ENCODE data around the gene WASL.
"Not testable (repeated sequence)": the region's sequence is repeated elsewhere in the genome, so short reads cannot be mapped to it uniquely, and the experiment has no call there.

Gene WASL

DNA sequence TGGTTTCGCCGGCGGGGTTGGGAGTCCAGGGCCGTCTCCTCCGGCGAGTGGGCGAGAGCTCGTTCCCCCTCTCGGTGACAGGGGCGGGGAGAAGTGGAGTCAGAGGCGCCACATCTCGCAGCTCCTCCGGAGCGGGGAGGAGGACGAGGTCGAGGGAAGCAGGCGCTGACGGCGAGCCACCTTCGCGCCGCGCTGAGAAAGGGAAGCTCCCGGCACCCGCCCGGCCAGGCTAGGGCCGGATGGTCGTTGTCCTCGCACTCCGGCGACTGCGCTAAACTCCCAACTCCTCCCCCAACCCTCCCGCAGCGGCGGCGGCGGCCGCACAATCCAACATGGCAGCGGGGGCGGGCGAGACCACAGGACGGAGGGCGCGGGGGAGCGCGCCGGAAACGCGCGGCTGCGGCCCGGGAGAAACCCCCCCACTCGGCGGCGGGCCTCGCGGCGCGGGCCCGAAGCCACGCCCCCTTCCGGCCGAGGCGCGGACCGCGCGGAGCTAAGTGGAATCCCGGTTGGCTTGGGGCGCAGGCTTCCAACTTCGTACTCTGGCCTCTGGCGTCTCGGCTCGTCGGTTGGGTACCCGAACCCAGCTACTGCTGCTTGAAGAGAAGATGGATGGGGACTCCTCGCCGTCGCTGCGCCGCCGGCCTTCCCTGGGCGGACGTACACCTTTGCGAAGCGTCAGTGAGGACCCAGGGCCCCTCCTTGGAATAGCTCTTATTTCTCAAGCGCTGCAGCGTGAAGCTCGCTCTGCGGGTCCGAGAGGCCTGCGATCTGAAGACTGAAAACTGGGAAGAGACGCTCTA lies at the start of gene WASL:
Gene WASL, minus strand, starts transcription at position 270 of the 803 bp plus-strand sequence. Its CDS starts 269 bp downstream, at position 1.
- DNase-seq (ENCODE audit: low spot score): peak; percentile 94

DNA sequence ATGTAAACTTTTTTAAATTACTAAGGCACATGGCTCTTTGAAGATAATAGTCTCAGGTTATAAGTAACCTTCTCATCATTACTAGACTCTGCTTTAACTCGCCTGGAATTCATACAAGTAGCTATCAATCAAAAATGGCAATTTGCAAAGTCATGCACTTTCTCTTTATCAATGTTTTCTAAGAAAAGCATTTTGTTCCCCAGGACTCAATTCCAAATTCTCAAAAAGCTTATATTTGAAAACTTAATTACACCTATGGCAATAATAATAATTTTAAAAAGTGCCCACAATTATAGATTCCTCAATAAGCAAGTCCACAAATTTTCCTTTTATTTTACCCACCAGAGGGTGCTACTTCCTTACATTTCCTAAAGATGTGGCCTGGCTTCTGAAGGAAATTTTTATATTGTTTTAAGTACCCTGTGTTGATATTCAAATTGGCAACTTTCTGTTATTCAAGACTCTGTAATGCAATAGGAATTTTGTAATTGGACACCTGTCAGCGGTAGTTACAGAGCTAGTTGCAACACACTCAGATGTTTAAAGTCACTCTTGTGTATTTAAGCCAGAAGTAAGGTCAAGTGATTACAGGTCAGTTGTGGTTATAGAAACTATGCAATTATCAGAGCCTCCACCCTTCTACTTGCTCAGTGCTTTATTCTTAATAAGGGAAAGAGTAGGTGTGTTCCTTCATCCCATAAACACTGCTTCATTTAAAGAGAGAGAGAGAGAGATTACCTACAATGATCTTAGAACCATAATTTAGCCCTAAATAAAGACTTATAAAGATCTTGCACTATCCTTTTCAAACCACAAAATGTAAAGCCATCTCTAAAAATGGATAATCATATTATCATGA lies 49.1 kb upstream of the WASL start:
- DNase-seq (ENCODE audit: low spot score): peak; percentile 63

DNA sequence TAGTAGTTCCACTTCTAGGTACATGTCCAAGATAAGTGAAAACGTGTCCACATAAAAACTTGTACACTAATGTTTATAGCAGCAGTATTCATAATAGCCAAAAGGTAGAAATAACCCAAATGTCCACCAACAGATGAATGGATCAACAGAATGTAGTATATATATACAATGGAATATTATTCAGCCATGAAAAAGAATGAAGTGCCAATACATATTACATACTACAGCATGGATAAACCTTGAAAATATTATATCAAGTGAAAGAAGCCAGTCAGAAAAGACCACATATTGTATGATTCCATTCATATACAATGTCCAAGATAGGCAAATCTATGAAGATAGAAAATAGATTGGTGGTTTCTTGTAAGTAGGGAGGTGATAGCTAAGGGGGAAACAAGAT lies 47.8 kb upstream of the WASL start:
- no peak for DNase-seq (ENCODE audit: low spot score)

DNA sequence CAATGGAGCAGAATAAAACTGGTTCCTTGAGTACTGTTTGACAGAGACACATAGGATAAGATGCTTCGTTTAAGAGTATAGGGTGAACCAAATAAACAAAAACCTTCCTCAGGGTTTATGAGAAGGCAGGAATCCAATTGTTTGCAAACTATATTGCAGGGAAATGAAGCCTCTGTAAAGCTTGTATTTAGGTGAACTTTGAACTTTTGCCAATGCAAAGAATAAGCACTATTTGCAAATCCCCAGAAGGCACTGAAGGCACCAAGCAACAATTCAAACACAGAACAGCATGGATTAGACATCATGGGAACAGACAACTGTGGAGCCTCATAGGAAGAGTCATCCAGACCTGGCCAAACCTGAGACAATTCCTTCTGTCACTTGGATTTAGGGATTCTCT lies 47.1 kb upstream of the WASL start:
- no peak for DNase-seq (ENCODE audit: low spot score)

DNA sequence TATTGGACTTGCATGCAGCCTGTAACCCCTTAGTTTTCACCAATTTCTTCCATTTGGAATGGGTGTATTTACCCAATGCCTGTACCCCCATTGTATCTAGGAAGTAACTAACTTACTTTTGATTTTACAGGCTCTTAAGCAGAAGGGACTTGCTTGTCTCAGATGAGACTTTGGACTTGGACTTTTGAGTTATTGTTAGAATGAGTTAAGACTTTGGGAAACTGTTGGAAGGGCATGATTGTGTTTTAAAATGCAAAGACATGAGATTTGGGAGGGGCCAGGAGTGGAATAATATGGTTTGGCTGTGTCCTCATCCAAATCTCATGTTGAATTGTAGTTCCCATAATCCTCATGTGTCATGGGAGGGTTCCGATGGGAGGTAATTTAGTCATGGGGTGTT lies 46.3 kb upstream of the WASL start:
- DNase-seq (ENCODE audit: low spot score): not testable (repeated sequence)

DNA sequence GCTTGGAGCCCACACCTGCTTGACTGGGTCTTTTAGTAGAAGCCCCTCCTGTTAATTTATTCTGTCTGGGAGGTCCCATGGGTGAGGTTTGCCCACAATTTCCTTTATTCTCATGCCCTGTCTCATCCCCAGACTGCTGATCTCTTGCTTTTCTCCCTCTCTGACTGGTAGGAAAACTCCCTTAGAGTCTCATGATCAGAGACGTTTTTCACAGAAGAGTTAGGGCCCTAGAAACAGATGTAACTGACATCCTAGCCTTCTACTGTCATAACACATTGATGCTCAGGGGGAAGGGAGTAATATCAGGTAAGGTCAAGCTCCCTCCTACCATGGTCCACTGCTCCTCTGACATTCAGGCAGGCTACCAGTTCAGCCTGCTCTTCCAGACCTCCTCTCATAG lies 43.7 kb upstream of the WASL start:
- DNase-seq (ENCODE audit: low spot score): no peak

DNA sequence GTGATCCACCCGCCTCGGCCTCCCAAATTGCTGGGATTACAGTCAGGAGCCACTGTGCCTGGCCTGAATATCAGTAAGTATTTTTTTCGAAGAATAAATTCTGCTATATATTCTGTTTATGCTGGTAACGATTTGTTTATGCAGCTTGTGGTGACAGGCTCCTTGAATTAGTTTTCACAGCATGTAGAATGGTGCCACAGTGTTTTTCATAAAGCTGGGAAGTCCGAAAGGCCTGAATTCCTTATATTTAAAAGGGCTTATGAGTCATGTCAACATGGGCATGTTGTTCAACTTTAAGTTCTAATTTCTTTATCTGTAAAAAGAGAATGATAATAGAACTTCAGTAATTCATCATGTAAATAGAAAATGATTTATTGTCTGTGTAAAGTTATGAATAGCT lies 42.2 kb upstream of the WASL start:
- DNase-seq (ENCODE audit: low spot score): no peak

DNA sequence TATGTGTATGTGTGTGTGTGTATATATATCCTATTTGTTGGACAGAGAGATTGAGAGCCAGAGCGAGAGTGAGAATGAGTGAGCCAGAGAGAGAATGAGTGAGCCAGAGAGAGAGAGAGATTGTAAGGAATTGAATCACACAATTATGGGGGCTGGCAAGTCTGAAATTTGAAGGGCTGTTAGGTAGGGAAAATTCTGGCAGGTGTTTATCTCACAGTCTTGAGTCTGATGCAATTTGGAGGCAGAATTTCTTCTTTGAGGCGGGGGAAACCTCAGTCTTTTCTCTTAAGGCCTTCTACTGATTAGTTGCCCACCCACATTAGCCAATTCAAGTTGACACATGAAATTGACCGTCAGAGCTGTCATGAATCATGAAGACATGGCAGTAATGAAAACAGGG lies 41.0 kb upstream of the WASL start:
- peak; percentile 26 for DNase-seq (ENCODE audit: low spot score)

DNA sequence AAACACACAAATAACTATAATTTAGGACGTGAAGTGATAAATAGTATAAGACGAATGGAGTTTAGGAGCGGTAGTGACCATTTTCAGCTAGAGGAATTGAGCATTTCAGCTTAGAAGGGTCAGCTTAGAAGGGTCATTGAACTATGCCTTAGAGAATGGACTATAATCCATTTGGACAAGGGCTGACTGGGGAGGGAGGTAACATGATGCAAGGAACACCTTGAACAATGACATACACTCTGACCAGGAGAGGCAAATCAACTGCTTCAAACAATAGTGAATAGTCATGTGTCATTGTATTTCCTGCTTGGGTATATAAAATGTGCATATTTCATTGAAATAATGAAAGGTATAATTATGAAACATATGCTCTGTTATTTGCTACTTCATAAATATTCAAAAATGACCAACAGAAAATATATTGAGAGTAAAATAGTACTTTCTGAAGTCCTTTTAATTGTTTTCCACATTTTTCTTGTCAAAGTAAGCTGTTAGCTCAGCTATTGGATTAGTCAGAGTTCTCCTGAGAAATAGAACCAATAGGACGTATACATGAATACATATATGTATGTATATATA lies 40.5 kb upstream of the WASL start:
- no peak for DNase-seq (ENCODE audit: low spot score)

DNA sequence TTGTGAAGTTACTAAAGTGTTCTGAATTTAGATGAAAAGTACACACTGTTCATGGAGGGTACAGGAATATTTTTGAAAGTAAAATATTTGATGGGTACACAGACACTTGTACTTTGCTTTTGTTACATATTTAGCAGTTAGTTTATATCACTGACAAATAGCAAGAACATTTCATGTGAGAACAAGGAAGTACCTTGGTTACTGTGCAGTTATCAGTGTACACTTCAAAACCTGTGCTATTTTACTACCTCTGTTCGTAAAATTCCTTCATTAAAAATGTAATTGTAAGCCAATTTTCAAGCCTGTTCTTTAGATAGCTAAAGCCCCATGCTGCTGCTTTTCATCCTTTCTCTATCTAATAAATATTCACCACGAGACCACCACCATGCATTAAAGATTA lies 39.8 kb upstream of the WASL start:
- DNase-seq (ENCODE audit: low spot score): no peak

DNA sequence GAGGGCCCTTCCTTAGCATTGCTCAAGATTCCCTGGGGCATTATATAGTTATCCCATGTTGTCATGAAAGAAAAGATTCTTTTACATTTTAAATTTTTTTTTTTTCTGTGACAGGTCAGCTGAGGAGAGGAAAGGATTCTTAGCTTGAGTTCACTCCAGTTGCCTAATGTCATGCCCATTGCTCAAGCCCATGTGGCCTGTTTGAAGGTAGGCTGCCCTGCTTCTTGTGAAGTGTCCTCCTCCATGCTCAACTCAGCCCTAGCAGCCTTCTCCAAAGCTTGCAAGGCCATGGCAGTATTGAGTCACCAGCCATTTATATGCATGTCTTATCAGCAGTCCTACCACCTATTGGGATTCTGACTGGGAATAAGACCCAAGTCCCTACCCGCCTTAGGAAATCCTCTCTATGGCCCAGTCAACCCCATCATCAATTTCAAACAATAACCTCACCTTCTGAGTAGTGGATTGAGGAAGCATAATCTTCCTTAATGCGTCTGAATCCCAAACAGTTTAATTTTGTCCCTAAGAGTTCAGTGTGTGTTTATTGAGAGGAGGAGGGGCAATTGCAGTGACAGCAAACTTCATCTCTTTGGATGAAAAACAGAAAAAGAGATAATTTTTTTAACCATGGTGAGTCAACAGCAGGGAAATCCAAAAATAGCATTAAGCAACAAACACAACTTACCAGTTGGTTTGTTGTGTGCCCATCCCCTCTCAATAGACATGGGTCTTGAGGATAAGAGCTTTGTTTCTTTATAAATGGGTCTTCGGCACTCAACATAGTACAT lies 38.6 kb upstream of the WASL start:
- no peak for DNase-seq (ENCODE audit: low spot score)

DNA sequence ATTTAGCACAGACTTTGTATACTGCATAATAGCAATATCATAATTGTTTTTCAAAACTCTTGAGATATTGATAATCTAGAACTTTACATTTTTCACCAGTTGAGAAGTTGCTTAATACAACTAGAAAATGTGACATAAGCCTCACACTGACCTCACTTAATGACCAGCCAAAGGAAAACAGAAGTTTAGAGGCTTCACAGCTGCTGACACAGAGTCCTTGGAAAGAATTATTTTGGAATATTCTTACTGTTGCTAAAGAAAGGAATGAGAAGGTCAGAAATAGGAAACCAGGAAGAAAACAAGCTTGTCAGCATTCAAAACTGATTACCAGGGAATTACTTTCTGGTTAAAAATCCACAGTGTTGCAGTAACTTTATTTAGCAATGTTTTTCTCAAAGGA lies 35.5 kb upstream of the WASL start:
- no peak for DNase-seq (ENCODE audit: low spot score)

DNA sequence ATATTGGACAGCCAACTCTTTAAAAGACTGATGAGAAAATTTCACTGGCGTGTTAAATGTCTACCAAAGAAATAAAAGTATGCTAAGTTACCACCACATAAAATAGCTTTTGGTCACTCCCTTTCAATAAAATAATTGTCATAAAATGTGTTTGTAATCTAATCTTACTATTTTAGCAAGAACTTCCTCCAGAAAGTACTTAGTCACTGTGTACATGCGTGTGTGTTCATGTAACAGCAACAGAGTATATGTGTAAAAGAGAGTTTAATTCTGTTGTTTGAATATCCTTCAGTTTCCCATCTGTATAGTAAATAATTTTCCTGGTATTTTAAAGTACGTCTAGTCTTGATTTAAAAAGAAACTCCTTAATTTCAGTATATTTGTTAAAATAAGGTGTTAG lies 35.0 kb upstream of the WASL start:
- DNase-seq (ENCODE audit: low spot score): no peak

DNA sequence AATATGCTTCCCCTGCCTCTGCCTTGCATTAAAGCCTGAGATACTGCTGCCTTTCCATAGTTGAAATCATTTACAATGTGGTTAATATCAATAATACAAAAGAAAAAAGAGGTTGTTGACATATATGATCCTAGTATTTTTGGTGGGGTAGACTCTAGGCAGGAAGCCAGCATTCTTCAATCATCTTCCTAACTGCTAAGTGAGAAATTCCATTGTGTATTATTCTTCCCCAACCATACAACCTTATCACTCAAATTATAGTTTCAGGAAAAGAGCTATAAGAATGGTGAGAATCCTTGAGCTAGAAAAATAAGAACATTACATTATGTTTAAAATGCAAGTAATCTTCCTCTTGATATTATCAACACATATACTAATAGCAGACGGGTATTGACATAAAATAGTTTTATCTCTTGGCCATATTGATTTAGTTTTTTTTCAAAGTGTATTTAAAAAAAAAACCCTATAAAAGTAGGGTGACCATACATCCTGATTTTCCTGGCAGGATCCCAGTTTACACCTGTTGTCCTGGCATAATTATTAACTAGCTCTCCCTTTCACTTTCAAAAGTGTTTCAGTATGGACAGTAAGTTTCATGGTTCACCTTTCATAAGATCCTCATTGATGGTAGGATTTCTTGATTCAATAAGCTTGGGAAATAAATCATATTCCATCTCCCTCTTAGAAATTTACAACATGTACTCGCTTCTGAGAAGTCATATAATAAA lies 33.4 kb upstream of the WASL start:
- no peak for DNase-seq (ENCODE audit: low spot score)

DNA sequence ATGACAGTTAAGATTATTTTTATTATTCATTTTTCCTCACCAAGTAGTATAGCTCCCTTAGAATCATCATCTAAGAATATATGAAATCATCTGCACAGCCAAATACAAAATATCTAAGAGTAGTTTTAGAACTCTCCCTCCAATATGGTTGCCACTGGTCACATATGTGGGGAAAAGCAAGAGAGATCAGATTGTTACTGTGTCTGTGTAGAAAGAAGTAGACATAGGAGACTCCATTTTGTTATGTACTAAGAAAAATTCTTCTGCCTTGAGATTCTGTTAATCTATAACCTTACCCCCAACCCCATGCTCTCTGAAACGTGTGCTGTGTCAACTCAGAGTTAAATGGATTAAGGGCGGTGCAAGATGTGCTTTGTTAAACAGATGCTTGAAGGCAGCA lies 31.7 kb upstream of the WASL start:
- not testable (repeated sequence) for DNase-seq (ENCODE audit: low spot score)

DNA sequence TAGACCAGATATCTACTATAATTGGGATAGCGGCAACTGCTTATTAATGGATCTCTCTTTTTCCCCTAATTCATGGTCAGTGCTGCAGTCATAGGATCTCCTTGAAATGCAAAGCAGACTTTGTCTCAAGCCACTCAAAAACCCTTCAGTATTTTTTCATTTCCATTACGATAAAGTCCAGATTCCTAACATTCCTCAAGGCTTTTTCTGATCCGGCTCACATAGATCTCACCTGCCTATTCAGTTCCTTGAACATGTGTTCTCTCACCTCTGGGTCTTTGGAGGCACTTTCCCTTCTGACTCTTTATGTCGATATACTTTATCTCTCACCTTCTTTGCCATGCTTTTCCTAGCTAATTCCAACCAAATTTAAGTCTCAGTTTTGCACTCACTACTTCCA lies 25.7 kb upstream of the WASL start:
- DNase-seq (ENCODE audit: low spot score): no peak

DNA sequence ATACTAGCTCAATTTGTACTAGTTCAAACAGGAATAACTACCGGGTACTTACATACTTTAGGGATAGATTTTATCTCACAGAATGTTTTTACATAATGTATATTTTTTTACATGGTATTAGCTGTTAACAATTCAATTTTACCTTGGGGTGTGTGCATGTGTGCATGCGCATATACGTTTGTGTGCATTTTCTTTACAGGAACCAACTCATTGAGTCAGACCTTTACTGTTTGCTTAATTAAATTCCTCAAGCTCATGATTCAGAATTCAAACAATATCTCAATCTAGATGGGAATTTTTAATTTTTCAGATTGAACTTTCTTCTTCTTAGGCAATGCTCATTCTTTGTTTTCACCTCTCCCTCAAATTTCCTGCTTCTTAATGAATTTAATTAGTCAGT lies 24.7 kb upstream of the WASL start:
- DNase-seq (ENCODE audit: low spot score): no peak

DNA sequence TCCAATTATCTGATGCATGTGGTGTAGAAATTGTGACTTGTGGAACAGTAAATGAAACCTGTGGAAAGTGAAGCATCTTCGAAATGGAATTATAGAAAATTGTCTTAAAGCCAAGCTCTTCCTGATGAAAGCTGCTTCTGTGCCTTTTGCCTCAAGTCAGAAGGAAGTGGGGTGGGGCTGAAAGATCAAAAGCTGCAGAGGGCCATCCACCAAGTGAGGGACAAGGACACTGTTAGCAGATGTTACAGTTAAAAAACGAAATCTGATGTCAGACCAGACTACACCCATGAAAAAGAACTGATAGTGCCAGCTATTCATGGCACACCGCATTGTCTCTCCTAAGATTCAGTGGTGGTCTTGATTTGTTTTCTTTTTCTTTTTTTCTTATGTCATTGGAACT lies 23.8 kb upstream of the WASL start:
- DNase-seq (ENCODE audit: low spot score): no peak

DNA sequence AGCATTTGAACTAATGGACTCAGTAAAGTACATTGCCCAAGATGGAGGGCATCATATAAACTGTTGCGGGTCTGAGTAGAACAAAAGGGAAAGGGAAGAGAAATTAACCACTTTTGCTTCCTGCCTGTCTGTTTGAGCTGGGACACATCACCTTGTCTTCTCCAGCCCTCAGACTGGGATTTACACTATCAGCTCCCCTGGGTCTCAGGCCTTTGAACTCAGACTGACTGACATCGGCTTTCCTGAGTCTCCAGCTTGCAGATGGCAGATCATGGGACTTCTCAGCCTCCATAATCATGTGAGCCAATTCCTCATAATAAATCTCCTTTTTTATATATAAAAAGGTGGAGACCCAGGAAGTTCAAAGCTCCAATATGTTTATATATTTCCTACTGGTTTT lies 23.0 kb upstream of the WASL start:
- no peak for DNase-seq (ENCODE audit: low spot score)

DNA sequence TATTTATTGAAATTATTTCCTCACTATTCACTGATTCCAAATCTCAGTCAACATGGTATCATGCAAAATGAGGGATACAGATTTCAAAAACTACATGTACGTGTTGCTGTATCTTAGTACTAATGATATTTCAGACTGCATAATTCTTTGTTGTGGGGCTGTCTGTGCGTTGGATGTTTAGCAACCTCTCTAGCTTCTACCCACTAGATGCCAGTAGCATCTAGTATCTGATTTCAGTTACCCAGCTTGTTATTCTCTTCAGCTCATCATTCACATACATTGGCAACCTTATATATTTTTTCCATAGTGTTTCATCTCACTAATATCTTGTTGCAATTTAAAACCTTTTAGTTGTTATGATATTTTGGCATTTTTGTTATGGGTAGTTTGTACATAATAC lies 22.5 kb upstream of the WASL start:
- no peak for DNase-seq (ENCODE audit: low spot score)

DNA sequence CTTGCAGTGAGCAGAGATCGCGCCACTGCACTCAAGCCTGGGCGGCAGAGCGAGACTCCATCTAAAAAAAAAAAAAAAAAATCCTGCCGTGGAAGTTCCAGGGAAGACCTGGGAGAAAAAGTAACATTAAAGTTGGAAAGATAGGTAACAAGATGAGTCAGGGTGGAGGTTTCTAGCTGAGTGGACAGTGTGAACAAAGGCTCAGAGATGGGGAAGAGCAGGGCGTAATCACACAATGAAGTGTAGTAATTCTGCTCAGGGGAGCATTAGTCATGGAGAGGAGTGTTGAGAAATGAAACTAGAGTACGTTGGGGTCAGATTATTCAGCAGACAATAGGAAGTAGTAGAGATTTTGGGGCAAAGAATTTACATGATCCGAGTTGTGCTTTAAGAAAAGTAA lies 21.6 kb upstream of the WASL start:
- no peak for DNase-seq (ENCODE audit: low spot score)

DNA sequence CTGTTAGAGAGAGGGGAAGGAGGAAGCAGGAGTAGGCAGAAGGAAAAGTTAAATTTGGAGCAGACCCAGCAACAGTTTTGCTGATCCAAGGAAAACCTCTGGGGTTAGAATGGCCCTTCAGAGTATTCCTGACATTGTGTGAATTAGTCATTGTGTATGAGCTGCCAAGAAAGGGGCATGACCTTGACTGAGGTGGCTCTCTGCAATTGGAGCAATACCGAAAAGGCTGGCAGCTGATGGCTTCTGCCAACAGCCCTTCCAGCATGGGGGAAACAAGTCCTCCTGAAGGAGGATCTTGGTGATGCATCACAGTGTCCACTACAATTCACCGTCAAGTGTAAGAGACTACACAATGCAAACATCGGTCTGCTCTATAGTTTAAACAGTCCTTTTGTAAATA lies 20.6 kb upstream of the WASL start:
- no peak for DNase-seq (ENCODE audit: low spot score)
